Activated naive CD4-positive, alpha-beta T cell treated with anti-CD3 and anti-CD28 coated beads, Interleukin-2, amount 10 ng/mL, durations not matched to agents 7 days and 5 days (primary cell): ENCODE data around the gene IRX1.

ENCODE experiments used
- CTCF ChIA-PET: fragments of 350-600 bp; sonication (Branson Sonifier 250); formaldehyde crosslinking; loops from one replicate; lab custom pipeline; 2021; ENCODE audit warnings: antibody characterized with exemption; lab: Charles Lee
- DNase-seq: peaks from one replicate; pipeline ENCODE4 v3.0.0-alpha.2; 2020
- H3K27ac Mint-ChIP-seq: one replicate; pipeline ENCODE4 v1.8.0; 2021; ENCODE audit warnings: mild to moderate bottlenecking, moderate library complexity, mixed read lengths
- H3K27me3 Mint-ChIP-seq: one replicate; pipeline ENCODE4 v1.8.0; 2021; ENCODE audit warnings: mild to moderate bottlenecking, mixed read lengths
- H3K36me3 Mint-ChIP-seq: one replicate; pipeline ENCODE4 v1.8.0; 2021; ENCODE audit warnings: mixed read lengths
- H3K4me1 Mint-ChIP-seq: one replicate; pipeline ENCODE4 v1.8.0; 2021; ENCODE audit warnings: mixed read lengths
- H3K4me3 Mint-ChIP-seq: one replicate; pipeline ENCODE4 v1.8.0; 2021; ENCODE audit warnings: mild to moderate bottlenecking, moderate library complexity, mixed read lengths
- H3K9me3 Mint-ChIP-seq: one replicate; pipeline ENCODE4 v1.8.0; 2021; ENCODE audit warnings: mixed read lengths

Gene IRX1

GRCh38 chr5:3607541-3608181, 12.0 kb downstream of the IRX1 start:
- H3K36me3 Mint-ChIP-seq: no peaks in the 10 kb centered on the region
- no peak overlapping the region for H3K27ac Mint-ChIP-seq
- DNase-seq: no peak
- H3K4me3 Mint-ChIP-seq: no peak overlapping the region
- peaks cover 58% of the 10 kb centered on the region for H3K27me3 Mint-ChIP-seq
- H3K9me3 Mint-ChIP-seq: no peaks in the 10 kb centered on the region
- no peaks in the 10 kb centered on the region for H3K4me1 Mint-ChIP-seq
- CTCF ChIA-PET: no interaction called here

GRCh38 chr5:3609120-3609681, 13.6 kb downstream of the IRX1 start:
- Mint-ChIP-seq H3K4me3 (no peak overlapping the region), H3K4me1 (no peaks in the 10 kb centered on the region), H3K36me3 (no peaks in the 10 kb centered on the region), H3K9me3 (no peaks in the 10 kb centered on the region), H3K27ac (no peak overlapping the region), H3K27me3 (peaks cover 43% of the 10 kb centered on the region)
- no peak for DNase-seq
- CTCF ChIA-PET: no interaction called here

- CTCF ChIA-PET: no interaction called here
- Mint-ChIP-seq H3K27ac (no peak overlapping the region), H3K27me3 (peaks cover 8% of the 10 kb centered on the region), H3K9me3 (no peaks in the 10 kb centered on the region), H3K36me3 (no peaks in the 10 kb centered on the region), H3K4me1 (no peaks in the 10 kb centered on the region), H3K4me3 (no peak overlapping the region)
- DNase-seq: no peak
Observed at GRCh38 chr5:3612591-3613042, 17.0 kb downstream of the IRX1 start.

GRCh38 chr5:3613726-3614125, 18.1 kb downstream of the IRX1 start:
- H3K9me3 Mint-ChIP-seq: no peaks in the 10 kb centered on the region
- DNase-seq: no peak
- CTCF ChIA-PET: no interaction called here
- H3K4me1 Mint-ChIP-seq: no peaks in the 10 kb centered on the region
- peaks cover 5% of the 10 kb centered on the region for H3K27me3 Mint-ChIP-seq
- no peak overlapping the region for H3K27ac Mint-ChIP-seq
- no peaks in the 10 kb centered on the region for H3K36me3 Mint-ChIP-seq
- no peak overlapping the region for H3K4me3 Mint-ChIP-seq

DNA sequence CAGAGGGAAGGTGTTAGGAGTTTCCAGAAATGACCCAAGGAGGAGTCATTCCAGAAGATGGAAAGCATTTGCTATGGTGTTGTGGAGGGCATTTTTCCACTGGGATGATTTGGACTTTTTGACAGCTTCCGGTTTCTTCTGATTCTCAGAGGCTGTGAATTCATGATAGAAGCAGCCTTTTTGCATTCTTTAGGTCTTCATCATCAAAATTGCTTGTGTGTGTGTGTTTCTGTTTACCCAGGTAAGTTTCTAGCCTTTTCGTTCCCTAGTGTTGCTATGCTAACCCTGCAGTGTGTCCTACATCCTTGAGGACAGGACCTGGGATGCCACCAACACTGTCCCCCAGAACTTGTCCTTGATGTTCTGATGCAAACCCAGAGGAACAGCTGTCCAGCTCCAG, 19.6 kb downstream of the IRX1 start:
- CTCF ChIA-PET: no interaction called here
- Mint-ChIP-seq H3K27ac (no peak overlapping the region), H3K36me3 (no peaks in the 10 kb centered on the region), H3K4me3 (no peak overlapping the region), H3K27me3 (no peaks in the 10 kb centered on the region), H3K4me1 (no peaks in the 10 kb centered on the region), H3K9me3 (no peaks in the 10 kb centered on the region)
- DNase-seq: no peak

DNA sequence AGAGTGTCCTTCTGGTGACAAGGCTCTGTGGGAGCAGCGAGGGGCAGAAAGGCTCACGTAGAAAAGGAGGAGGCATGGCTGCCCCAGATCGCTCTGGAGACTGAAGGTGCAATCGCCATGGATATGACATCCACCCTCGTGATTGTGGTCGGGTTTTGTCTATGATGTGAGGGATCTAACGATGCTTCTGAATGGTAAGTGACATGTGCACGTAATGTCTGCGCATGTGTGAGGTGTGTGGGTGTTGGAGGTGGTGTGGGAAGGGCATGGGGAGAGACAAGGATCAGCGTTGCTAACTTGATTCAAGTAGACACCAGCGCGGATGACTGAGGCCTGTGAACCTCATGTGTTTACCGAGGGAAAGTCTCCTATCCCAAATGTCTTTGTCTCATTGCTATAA, 20.2 kb downstream of the IRX1 start:
- Mint-ChIP-seq H3K27ac (no peak overlapping the region), H3K36me3 (no peaks in the 10 kb centered on the region), H3K9me3 (no peaks in the 10 kb centered on the region), H3K4me3 (no peak overlapping the region), H3K4me1 (no peaks in the 10 kb centered on the region), H3K27me3 (no peaks in the 10 kb centered on the region)
- no peak for DNase-seq
- CTCF ChIA-PET: no interaction called here

- H3K9me3 Mint-ChIP-seq: no peaks in the 10 kb centered on the region
- CTCF ChIA-PET: no interaction called here
- H3K27ac Mint-ChIP-seq: no peak overlapping the region
- no peaks in the 10 kb centered on the region for H3K4me1 Mint-ChIP-seq
- no peaks in the 10 kb centered on the region for H3K36me3 Mint-ChIP-seq
- H3K4me3 Mint-ChIP-seq: no peak overlapping the region
- H3K27me3 Mint-ChIP-seq: no peaks in the 10 kb centered on the region
- DNase-seq: no peak
Observed at GRCh38 chr5:3619579-3619978, 23.9 kb downstream of the IRX1 start.

DNA sequence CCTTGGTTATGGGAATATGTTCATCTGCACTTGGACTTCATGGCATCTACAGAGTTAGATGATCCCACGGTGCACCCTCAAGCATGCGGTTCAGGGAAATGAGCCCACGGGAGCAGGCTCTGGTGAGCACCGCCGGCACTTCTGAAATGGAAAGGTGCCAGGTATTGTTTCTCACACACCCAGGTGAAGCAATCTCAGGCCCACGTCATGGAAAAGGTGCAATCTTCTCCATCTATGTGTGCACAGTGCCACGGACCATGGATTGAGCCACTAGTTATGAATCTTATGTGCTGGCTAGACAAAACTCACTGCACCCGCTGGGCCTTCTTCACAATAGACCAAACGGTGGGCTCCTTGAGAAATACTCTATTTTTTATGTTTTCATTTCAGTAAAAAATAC, 27.3 kb downstream of the IRX1 start:
- no peaks in the 10 kb centered on the region for H3K36me3 Mint-ChIP-seq

GRCh38 chr5:3625626-3626025, 30.0 kb downstream of the IRX1 start:
- DNase-seq: no peak
- H3K9me3 Mint-ChIP-seq: peaks cover 28% of the 10 kb centered on the region
- H3K36me3 Mint-ChIP-seq: no peaks in the 10 kb centered on the region
- no peak overlapping the region for H3K4me3 Mint-ChIP-seq
- no peaks in the 10 kb centered on the region for H3K4me1 Mint-ChIP-seq
- H3K27me3 Mint-ChIP-seq: no peaks in the 10 kb centered on the region
- no peak overlapping the region for H3K27ac Mint-ChIP-seq
- CTCF ChIA-PET: no interaction called here

More for the DNA sequence above, 27.3 kb downstream of the IRX1 start:
- Mint-ChIP-seq H3K4me3 (no peak overlapping the region), H3K4me1 (no peaks in the 10 kb centered on the region), H3K27me3 (no peaks in the 10 kb centered on the region), H3K27ac (no peak overlapping the region), H3K9me3 (peaks cover 20% of the 10 kb centered on the region)
- CTCF ChIA-PET: no interaction called here
- DNase-seq: no peak

DNA sequence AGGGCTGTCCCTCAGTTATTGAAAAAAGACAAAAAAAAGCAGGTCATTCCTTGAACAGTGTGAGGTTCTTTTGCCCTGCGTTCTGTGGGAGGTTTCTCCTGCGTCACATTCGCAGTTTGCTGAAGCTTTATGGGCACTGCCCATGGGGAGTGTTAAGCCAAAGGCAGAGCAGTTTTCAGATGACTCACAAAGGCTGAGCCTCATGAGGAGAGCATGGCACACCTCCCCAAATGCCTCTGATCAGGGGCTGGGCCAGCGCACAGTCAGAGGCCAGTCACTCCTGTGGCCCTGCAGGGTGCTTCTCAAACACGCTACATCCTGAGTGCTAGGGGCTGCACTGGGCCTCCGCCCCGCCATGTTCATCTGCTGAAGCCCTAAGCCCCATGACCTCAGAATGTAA, 38.4 kb downstream of the IRX1 start:
- no peaks in the 10 kb centered on the region for H3K27me3 Mint-ChIP-seq
- H3K27ac Mint-ChIP-seq: no peak overlapping the region
- CTCF ChIA-PET: no interaction called here

DNA sequence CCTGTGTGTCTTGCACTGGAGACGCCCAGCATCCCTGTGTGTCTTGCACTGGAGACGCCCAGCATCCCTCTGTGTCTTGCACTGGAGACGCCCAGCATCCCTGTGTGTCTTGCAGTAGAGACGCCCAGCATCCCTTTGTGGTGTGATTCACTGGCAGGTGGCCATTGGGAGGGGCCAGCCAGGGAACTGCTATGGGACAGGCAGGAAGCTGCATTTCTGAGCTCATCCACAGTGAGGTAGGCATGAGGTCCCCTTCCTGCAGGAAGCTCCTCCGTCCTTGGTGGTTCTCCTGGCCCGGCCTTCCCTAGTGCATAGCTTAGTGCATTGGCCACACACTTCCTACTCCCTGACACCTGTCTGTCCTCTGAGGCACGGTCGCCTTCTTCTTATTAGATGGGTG, 43.5 kb downstream of the IRX1 start:
- Mint-ChIP-seq H3K4me1 (no peaks in the 10 kb centered on the region), H3K36me3 (no peaks in the 10 kb centered on the region), H3K4me3 (no peak overlapping the region), H3K9me3 (peaks cover 7% of the 10 kb centered on the region), H3K27me3 (no peaks in the 10 kb centered on the region), H3K27ac (no peak overlapping the region)
- CTCF ChIA-PET: no interaction called here
- no peak for DNase-seq

More for the DNA sequence above, 38.4 kb downstream of the IRX1 start:
- no peaks in the 10 kb centered on the region for H3K4me1 Mint-ChIP-seq
- DNase-seq: no peak
- H3K4me3 Mint-ChIP-seq: no peak overlapping the region
- H3K36me3 Mint-ChIP-seq: no peaks in the 10 kb centered on the region
- H3K9me3 Mint-ChIP-seq: peaks cover 14% of the 10 kb centered on the region

DNA sequence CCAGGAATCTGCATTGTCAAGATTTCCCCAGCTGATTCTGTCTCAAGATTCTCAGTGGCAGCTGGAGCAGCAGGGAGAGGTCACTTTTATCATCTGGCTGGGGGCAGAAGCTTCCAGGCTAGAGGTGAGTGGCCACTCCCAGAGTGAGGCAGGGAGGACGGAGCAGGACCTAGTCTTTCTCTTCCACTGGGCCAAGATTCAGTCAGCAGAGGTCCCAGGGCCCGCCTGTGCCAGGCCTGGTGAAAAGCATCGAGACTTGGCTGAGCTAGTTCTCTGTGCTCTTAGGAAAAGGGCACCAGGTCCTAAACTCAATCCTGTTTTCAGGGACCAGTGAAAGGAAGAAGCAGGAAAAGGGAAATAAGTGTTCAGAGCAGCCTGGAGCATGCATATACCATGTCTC, 46.6 kb downstream of the IRX1 start:
- H3K9me3 Mint-ChIP-seq: peaks cover 2% of the 10 kb centered on the region
- H3K4me3 Mint-ChIP-seq: no peak overlapping the region
- CTCF ChIA-PET: no interaction called here
- no peaks in the 10 kb centered on the region for H3K27me3 Mint-ChIP-seq
- H3K4me1 Mint-ChIP-seq: no peaks in the 10 kb centered on the region
- no peak overlapping the region for H3K27ac Mint-ChIP-seq
- H3K36me3 Mint-ChIP-seq: no peaks in the 10 kb centered on the region
- no peak for DNase-seq

DNA sequence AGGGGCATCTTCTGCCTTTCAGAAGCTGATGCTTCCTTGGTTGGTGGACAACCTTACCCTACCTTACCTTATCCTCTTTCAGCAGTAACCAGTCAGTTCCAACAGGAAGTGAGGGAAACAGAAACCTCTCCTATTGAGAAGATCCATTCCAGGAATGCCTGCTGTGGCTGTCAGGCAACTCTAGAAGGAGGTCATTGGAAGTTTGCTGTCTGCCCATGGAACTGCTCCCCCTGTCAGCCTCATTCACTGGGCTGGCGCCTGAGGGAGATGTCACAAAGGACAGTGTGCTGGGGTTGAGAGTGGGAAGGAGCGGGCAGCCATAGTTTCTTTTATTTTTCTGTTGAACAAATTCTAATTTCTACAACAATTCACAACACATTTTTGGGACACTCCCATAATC, 54.7 kb downstream of the IRX1 start:
- no peak for DNase-seq
- Mint-ChIP-seq H3K9me3 (peaks cover 6% of the 10 kb centered on the region), H3K27me3 (no peaks in the 10 kb centered on the region), H3K36me3 (no peaks in the 10 kb centered on the region), H3K4me1 (no peaks in the 10 kb centered on the region), H3K27ac (no peak overlapping the region), H3K4me3 (no peak overlapping the region)
- CTCF ChIA-PET: no interaction called here

DNA sequence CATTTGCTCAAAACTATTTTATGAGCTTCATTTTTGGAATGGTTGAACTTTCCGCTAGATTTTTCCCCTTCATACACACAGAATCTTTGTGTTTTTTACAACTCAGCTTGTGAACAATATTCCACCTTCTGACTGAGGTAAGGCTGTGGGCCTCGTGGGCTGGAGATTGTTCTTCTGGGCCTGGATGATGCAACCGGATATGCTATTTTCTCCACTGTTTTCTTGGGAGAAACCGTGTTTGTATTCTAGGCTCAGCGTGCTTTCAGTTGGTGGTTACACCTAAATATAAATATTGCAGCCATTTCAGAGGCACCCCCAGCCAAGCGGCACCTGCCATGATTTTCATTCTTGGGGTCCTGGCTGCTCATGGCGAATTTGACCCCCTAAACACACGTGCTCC, 55.2 kb downstream of the IRX1 start:
- Mint-ChIP-seq H3K4me1 (no peaks in the 10 kb centered on the region), H3K4me3 (no peak overlapping the region), H3K27me3 (no peaks in the 10 kb centered on the region), H3K27ac (no peak overlapping the region), H3K36me3 (no peaks in the 10 kb centered on the region), H3K9me3 (peaks cover 6% of the 10 kb centered on the region)
- DNase-seq: no peak
- CTCF ChIA-PET: no interaction called here
